NCI-H2107 treated with DMSO at 0.1 percent for 48 hours (cell line): ENCODE results near the gene SOX30.

ENCODE experiments used
- DNase-seq: peaks from one replicate; lab custom pipeline; 2025; ENCODE audit not compliant: unreplicated experiment; lab: John Stamatoyannopoulos, UW

The SOX30 gene

DNA sequence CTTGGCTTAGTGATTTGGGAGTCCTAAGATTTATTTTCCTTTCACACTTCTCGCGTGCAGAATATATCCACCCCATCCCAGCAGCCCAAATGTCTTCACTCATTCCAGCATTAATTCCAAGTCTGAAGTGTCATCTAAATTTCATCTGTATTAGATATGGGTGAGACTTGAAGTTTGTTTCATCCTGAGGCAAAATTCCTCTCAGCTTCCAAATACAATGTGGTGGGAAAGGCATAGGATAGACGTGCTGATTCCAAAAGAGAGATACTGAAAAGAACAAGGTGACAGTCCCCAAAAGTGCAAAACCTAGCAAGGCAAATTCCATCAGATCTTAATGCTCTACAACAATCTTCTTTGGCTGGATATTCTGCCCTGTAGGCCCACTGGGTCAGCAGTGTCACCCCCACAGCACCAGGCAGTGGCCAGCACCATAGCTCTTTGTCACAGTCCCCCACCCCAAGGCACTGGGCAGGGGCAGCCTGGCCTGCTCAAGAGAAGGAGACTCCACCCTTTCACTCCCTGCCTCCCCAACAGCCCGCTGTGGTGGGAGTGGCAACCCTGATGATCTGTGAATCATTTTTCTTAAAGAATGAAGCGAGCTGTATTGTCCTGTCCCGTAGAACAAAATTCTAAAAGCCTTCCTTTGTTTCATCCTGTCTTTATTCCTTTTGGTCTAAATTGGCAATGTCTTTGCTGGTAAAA is 74.0 kb downstream of the SOX30 start:
- DNase-seq: no peak

DNA sequence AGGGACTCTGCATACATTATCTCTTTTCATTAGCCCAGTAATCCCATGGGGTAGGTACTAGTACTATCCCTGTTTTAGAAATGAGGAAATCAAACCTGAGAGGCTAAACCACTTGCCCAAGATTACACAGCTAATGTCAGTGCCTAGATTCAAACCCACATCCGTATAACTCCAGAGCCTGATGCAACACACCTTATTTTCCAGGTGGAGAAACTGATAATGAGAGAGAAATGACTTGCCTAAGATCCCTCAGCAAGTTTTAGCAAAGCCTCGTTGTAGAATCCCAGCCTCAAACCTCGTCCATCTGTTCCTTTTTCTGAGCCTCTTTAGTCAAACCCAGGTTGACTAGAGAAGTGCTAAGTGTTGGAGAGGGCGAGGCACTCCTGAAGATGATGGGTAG is 75.6 kb downstream of the SOX30 start:
- DNase-seq: no peak
